Measurements from ENCODE around the gene AJM1.
A peak's percentile ranks its signal among the peaks of the same experiment; 100 is the strongest.

Gene AJM1

DNA sequence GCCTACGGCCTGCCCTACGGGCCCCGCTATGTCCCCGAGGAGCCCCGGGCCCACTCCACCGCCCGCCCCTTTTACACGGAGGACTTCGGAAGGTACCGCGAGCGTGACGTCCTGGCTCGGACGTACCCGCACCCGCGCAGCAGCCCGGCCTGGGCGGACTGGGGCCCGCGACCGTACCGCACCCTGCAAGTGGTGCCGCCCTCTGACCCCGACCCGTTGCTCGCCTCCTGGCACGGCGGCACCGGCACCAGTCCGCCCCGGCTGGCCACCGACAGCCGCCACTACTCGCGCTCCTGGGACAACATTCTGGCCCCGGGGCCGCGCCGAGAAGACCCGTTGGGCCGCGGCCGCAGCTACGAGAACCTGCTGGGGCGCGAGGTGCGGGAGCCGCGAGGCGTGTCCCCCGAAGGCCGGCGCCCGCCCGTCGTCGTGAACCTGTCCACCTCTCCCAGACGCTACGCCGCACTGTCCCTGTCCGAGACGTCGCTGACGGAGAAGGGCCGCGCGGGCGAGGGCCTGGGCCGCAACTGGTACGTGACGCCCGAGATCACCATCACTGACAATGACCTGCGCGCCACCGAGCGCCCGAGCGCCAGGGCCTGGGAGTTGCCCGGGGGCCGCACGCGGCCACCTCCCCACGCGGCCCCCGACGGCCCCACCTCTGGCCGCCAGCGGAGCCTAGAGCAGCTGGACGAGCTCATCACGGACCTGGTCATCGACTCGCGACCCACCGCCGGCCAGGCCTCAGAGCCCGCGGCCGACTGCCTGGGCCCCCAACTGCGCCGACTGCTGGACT is 3.4 kb downstream of the AJM1 start:
- Histone ChIP-seq H3K9me3 (ENCODE audit: control insufficient read depth, low read length) (no peaks in the 10 kb centered on the region), H3K36me3 (ENCODE audit: control insufficient read depth, insufficient read depth, low read length) (no peaks in the 10 kb centered on the region), H3K4me1 (ENCODE audit: control insufficient read depth, insufficient read depth, low read length) (peaks cover 42% of the 10 kb centered on the region), H3K27me3 (ENCODE audit: control insufficient read depth, insufficient read depth, low read length) (peaks cover 33% of the 10 kb centered on the region), H3K4me3 (ENCODE audit: low read length) (no peak overlapping the region), H3K9ac (ENCODE audit: low read length) (no peak overlapping the region)

DNA sequence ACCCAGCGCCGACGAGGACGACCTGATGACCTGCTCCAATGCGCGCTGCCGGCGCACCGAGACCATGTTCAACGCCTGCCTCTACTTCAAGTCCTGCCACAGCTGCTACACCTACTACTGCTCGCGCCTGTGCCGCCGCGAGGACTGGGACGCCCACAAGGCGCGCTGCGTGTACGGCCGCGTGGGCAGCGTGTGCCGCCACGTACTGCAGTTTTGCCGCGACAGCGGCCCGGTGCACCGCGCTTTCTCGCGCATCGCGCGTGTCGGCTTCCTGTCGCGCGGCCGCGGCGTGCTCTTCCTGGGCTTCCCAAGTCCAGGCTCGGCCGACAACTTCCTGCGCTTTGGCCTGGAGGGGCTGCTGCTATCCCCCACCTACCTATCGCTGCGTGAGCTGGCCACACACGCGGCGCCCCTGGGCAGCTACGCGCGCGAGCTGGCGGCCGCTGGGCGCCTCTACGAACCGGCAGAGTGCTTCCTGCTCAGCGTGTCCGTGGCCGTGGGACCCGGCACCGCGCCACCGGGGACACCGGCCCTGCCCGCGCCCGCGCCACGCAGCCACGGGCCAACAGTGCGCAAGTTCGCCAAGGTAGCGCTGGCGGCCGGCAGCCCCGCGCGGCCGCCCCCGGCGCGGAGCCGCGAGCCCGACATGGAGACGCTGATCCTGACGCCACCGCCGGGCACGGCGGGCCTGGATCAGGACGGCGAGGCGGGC is 4.3 kb downstream of the AJM1 start:
- Histone ChIP-seq H3K9ac (ENCODE audit: low read length) (no peak overlapping the region), H3K27me3 (ENCODE audit: control insufficient read depth, insufficient read depth, low read length) (peaks cover 33% of the 10 kb centered on the region), H3K9me3 (ENCODE audit: control insufficient read depth, low read length) (no peaks in the 10 kb centered on the region), H3K36me3 (ENCODE audit: control insufficient read depth, insufficient read depth, low read length) (no peaks in the 10 kb centered on the region), H3K4me1 (ENCODE audit: control insufficient read depth, insufficient read depth, low read length) (peaks cover 37% of the 10 kb centered on the region), H3K4me3 (ENCODE audit: low read length) (no peak overlapping the region)

DNA sequence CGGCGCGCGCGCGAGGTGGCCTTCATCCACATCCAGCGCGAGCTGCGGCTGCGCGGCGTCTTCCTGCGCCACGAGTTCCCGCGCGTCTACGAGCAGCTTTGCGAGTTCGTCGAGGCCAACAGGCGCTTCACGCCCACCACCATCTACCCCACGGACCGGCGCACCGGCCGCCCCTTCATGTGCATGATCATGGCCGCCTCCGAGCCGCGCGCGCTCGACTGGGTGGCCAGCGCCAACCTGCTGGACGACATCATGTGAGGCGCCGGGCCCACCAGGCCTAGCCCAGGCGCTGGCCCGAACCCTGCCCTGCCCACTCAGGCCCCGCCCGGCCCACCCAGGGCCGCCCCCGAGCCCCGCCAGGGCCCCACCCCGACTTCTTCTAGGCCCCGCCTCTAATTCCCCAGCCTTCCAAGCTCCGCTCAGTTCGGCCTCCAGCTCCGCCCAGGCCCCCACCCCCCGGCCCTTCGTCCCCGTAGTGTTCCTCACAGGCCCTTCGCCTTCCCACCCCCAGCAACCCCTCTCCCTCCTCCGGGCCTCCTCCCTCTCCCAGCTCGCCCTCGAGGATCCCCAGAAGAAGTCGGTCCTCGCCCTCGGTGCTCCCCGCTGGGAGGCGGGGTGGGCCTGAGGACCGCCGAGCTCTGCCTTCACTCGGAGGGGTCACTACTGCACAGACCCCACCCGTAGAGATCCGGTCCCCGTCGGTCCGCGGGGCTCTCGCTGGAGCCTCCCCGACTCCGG is 5.0 kb downstream of the AJM1 start:
- Histone ChIP-seq H3K27me3 (ENCODE audit: control insufficient read depth, insufficient read depth, low read length) (peaks cover 33% of the 10 kb centered on the region), H3K9ac (ENCODE audit: low read length) (peak overlapping the region; percentile 46), H3K9me3 (ENCODE audit: control insufficient read depth, low read length) (no peaks in the 10 kb centered on the region), H3K4me3 (ENCODE audit: low read length) (peak overlapping the region; percentile 27), H3K36me3 (ENCODE audit: control insufficient read depth, insufficient read depth, low read length) (no peaks in the 10 kb centered on the region), H3K4me1 (ENCODE audit: control insufficient read depth, insufficient read depth, low read length) (peaks cover 34% of the 10 kb centered on the region)

DNA sequence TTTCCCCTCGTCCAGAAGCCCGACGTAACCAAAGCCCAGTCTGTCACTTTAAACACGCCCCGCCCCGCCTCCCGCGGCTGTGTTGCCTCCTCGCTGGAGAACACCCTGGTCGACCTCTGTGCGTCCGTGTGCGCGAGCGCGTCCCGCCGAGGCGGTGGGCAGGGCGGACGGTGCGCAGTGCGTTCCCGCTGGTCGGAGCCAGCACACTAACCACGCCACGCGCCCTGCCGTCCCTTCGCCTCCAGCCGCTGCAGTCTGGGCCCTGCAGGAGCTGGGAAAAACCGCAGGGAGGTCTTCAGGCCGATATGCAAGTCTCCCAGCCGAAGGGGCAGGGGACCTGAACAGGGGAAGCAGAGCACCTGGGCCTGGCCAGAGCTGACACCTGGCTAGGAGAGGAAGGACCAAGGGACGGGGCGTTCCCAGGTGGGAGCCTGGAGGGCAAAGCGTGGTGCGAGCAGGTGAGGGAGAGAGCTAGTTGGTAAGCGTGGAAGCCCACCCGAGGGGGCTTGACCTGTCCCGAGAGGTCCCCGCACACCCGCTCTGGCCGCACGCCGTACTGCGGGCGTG is 5.6 kb downstream of the AJM1 start:
- no peaks in the 10 kb centered on the region for H3K9me3 ChIP-seq (ENCODE audit: control insufficient read depth, low read length)
- H3K9ac ChIP-seq (ENCODE audit: low read length) = peak overlapping the region; percentile 46
- H3K4me1 ChIP-seq (ENCODE audit: control insufficient read depth, insufficient read depth, low read length) = peaks cover 29% of the 10 kb centered on the region
- no peaks in the 10 kb centered on the region for H3K36me3 ChIP-seq (ENCODE audit: control insufficient read depth, insufficient read depth, low read length)
- peaks cover 33% of the 10 kb centered on the region for H3K27me3 ChIP-seq (ENCODE audit: control insufficient read depth, insufficient read depth, low read length)
- H3K4me3 ChIP-seq (ENCODE audit: low read length) = peak overlapping the region; percentile 27

DNA sequence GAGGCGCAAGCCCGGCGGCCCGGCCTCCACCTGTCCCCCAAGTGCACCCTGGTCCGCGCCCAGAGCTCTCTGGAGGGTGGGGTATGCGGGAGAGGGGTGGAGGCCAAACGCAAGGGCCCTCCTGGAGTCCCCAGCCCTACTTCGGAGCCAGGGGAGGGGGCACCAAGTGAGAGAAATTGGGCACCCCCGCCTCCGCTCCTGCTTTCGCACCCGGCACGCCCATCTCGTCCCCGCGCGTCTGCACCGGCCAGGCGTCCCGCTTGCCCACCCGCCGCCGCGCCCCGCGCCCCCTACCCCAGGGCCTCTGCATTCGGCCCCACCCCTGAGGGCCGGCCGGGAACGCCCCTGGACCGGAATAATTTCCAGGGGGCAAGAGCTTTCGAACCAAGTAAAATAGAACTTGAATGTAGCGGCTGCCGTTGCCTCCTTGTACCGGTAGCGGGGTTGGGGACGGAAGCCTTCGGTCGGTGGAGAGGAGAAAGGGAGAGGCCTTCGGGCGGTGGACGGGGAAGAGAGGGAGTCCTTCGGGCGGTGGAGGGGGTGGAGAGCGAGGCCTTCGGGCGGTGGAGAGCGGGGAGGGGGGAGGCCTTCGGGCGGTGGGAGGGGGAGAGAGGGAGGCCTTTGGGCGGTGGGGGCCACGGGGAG is 6.2 kb downstream of the AJM1 start:
- Histone ChIP-seq H3K27me3 (ENCODE audit: control insufficient read depth, insufficient read depth, low read length) (peaks cover 33% of the 10 kb centered on the region), H3K9ac (ENCODE audit: low read length) (peak overlapping the region; percentile 46), H3K36me3 (ENCODE audit: control insufficient read depth, insufficient read depth, low read length) (no peaks in the 10 kb centered on the region), H3K4me1 (ENCODE audit: control insufficient read depth, insufficient read depth, low read length) (peaks cover 23% of the 10 kb centered on the region), H3K9me3 (ENCODE audit: control insufficient read depth, low read length) (no peaks in the 10 kb centered on the region), H3K4me3 (ENCODE audit: low read length) (peak overlapping the region; percentile 27)

DNA sequence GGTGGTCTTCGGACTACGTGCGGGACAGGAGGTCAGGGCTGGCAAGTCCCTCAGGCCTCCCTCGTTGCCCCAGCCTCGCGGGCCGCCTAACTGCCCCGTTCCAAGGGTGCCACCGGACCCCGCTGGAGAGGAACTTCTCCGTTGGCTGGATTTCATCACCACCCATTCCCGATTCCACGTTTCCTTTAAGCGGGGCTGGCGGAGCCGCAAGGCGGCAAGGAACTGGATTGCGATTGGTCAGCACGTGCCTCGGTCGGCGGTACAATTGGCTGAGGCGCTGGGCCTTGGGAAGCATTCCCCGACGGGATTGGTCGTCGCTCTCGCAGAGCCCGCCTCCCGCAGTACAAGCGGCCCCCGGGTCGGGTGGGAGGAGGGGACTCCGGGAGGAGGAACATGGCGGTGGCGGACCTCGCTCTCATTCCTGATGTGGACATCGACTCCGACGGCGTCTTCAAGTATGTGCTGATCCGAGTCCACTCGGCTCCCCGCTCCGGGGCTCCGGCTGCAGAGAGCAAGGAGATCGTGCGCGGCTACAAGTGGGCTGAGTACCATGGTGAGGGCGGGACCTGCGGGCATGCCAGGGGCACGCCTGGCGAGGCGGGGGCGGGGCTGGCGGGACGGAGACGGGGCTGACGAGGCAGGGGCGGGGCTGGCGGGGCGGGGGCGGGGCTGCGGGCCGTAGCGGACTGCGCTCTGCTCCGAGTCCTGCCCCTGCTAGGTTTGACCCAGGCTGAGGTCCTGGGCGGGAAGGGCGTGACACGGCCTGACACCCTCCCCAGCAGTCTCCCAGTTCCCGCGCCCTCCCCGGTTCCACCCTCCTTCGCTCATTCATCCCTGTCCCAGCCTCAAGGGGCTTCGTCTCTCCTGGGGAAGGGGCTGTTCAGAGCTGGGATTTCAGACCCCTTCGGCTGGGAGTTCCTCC is 7.0 kb downstream of the AJM1 start, which contains the start of gene PHPT1:
TSS of gene PHPT1 (plus strand) at position 372 of the 922 bp plus-strand sequence. CDS start at position 394, 22 bp downstream.
- H3K27me3 ChIP-seq (ENCODE audit: control insufficient read depth, insufficient read depth, low read length) = peaks cover 28% of the 10 kb centered on the region
- H3K9me3 ChIP-seq (ENCODE audit: control insufficient read depth, low read length) = no peaks in the 10 kb centered on the region
- peak within 1 kb of the TSS; percentile 41 for H3K4me3 ChIP-seq (ENCODE audit: low read length)
- peak within 1 kb of the TSS; percentile 62 for H3K9ac ChIP-seq (ENCODE audit: low read length)
- no peaks in the 10 kb centered on the region for H3K36me3 ChIP-seq (ENCODE audit: control insufficient read depth, insufficient read depth, low read length)
- H3K4me1 ChIP-seq (ENCODE audit: control insufficient read depth, insufficient read depth, low read length) = peaks cover 28% of the 10 kb centered on the region

DNA sequence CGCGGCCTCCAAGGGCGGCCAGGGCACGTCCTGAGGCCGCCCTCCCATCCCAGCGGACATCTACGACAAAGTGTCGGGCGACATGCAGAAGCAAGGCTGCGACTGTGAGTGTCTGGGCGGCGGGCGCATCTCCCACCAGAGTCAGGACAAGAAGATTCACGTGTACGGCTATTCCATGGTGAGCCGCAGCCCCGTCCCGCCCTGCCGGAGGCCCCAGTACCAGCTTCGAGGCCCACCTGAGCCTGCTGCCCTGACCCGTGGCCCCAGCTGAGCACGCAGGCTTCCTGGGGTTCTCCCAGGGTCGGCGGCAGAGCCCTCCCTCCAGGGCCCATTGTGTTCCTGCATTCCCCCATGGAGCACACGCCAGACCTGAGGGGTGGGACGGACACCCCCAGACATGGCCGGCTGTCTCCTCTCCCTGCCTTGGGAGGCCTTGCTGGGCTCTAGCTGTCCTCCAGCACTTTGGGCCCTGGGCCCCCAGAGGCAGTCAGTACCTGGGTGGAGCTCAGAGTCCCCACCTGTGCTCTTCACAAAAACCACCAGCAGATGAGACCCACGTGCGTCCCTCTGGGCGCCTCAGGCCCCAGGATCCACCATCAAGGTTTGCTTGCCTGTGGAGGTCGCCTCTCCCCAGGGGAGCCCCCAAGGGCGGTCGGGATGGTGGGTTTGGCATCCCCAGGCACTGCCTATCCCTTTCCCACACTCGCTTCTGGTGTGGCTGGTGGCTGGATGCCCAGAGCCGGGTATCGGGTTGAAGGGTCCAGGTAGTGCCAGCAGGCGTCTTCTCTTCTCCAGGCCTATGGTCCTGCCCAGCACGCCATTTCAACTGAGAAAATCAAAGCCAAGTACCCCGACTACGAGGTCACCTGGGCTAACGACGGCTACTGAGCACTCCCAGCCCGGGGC is 7.9 kb downstream of the AJM1 start:
- H3K36me3 ChIP-seq (ENCODE audit: control insufficient read depth, insufficient read depth, low read length) = no peaks in the 10 kb centered on the region
- no peaks in the 10 kb centered on the region for H3K9me3 ChIP-seq (ENCODE audit: control insufficient read depth, low read length)
- peak overlapping the region; percentile 62 for H3K9ac ChIP-seq (ENCODE audit: low read length)
- no peak overlapping the region for H3K4me3 ChIP-seq (ENCODE audit: low read length)
- peaks cover 24% of the 10 kb centered on the region for H3K27me3 ChIP-seq (ENCODE audit: control insufficient read depth, insufficient read depth, low read length)
- H3K4me1 ChIP-seq (ENCODE audit: control insufficient read depth, insufficient read depth, low read length) = peaks cover 34% of the 10 kb centered on the region

DNA sequence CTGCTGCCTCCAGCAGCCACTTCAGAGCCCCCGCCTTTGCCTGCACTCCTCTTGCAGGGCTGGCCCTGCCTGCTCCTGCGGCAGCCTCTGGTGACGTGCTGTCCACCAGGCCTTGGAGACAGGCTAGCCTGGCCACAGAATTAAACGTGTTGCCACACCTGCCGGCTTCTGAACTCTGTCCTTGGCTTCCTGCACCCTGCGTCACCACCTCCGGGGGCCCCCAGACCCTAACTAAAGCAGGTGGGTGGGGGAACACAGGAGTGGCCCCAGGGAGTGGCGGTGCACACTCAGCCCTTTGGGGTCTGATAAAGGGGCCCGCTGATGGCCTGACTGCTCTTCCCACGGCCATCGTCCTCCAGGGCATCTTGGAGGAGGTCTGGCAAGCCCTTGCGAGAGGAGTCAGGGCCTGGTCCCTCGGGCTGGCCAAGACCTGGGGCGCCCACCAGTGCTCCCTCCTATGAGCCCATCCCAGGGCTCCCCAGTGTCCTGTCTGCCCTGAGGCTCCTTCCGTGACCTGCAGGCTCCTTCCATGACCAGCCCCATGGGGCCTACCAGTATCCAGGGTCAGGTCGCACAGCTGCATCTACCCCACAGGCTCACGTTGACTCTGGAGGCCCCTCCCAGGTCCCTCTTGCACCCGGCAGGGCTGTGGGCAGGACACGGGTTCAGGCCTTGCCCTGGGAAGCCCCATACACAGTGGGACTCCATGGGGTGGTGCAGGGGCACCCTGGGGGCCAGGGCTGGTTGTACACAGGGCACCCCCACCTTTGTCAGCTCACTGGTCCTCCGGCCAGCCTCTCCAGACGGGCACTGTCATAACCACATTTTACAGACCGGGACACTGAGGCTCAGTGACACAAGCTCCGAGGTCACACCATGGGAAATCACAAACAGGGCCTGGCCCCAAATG is 8.8 kb downstream of the AJM1 start:
- H3K9ac ChIP-seq (ENCODE audit: low read length) = no peak overlapping the region

DNA sequence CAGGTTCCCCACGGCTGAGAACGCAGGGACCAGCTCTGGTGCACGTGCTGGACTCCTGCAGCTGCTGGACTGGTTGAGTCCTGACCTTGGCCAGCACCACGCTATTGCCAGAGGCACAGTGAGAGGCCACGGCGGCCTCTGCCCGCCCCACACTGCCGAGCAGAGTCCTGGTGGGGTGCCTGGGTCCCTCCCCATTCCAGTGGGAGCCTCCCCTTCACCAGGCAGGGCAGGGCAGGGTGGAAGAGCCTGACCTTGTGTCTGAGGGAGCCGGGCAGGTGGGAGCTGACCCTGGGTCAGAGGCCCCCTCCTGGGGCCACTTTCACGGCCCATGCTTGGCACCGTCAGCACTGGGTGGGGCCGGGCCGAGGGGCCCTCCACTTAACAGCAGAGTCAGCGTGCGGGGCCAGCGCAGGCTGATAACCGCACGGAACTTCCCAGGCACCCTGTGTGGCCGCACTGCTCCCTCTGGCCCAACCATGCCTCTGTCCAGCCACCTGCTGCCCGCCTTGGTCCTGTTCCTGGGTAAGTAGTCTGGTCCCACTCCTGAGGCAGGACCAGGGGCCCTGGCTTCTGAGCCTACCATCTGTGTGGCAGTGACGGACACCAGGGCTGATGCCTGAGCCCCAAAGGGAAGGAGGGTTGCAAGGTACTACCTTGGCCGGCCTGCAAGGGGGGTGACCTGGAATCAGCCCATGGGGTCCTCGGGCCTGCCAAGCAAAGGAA is 9.8 kb downstream of the AJM1 start, which contains the start of gene MAMDC4:
TSS of gene MAMDC4 (plus strand) at position 406 of the 723 bp plus-strand sequence. CDS start at position 477, 71 bp downstream.
- H3K9ac ChIP-seq (ENCODE audit: low read length) = no peak within 1 kb of the TSS
- H3K36me3 ChIP-seq (ENCODE audit: control insufficient read depth, insufficient read depth, low read length) = no peaks in the 10 kb centered on the region
- peaks cover 7% of the 10 kb centered on the region for H3K27me3 ChIP-seq (ENCODE audit: control insufficient read depth, insufficient read depth, low read length)
- H3K4me3 ChIP-seq (ENCODE audit: low read length) = no peak within 1 kb of the TSS
- peaks cover 36% of the 10 kb centered on the region for H3K4me1 ChIP-seq (ENCODE audit: control insufficient read depth, insufficient read depth, low read length)
- H3K9me3 ChIP-seq (ENCODE audit: control insufficient read depth, low read length) = no peaks in the 10 kb centered on the region

More for the DNA sequence above, 8.8 kb downstream of the AJM1 start:
- no peaks in the 10 kb centered on the region for H3K9me3 ChIP-seq (ENCODE audit: control insufficient read depth, low read length)
- H3K27me3 ChIP-seq (ENCODE audit: control insufficient read depth, insufficient read depth, low read length) = peaks cover 16% of the 10 kb centered on the region
- peaks cover 34% of the 10 kb centered on the region for H3K4me1 ChIP-seq (ENCODE audit: control insufficient read depth, insufficient read depth, low read length)
- no peaks in the 10 kb centered on the region for H3K36me3 ChIP-seq (ENCODE audit: control insufficient read depth, insufficient read depth, low read length)
- no peak overlapping the region for H3K4me3 ChIP-seq (ENCODE audit: low read length)
